Neural crest cell (in vitro differentiated cells): ENCODE results near the gene LSM14A. TPM values are rescaled to one million over a fixed set of nuclear protein-coding genes. Genes with fewer than 3 reads are reported as not detected.

Experiments
- DNase-seq: peaks from one replicate; pipeline ENCODE4 v3.0.0; 2021; ENCODE audit warnings: low read depth, mixed read lengths, low spot score
- H3K27ac Mint-ChIP-seq: one replicate; pipeline ENCODE4 v1.8.0; 2021; ENCODE audit warnings: mild to moderate bottlenecking, mixed read lengths; ENCODE audit not compliant: unreplicated experiment
- H3K27me3 Mint-ChIP-seq: 2 replicates; pipeline ENCODE4 v1.8.0; 2021; ENCODE audit warnings: low read depth, mild to moderate bottlenecking, mixed read lengths
- H3K36me3 Mint-ChIP-seq: 2 replicates; pipeline ENCODE4 v1.8.0; 2021; ENCODE audit warnings: low read depth, mild to moderate bottlenecking, mixed read lengths
- H3K4me1 Mint-ChIP-seq: 2 replicates; pipeline ENCODE4 v1.8.0; 2021; ENCODE audit warnings: mixed read lengths
- H3K4me3 Mint-ChIP-seq: one replicate; pipeline ENCODE4 v1.8.0; 2021; ENCODE audit warnings: mild to moderate bottlenecking, mixed read lengths
- H3K9me3 Mint-ChIP-seq: 2 replicates; pipeline ENCODE4 v1.8.0; 2021; ENCODE audit warnings: mixed read lengths
- total RNA-seq: library from RNA; stranded (reverse); gene quantifications from 2 replicates; pipeline ENCODE4 v1.2.1, GENCODE V29; 2021
- TF ChIP-seq, protein P1 (sequence below): fragments of 200-600 bp; sonication (generic); conservative IDR thresholded peaks from 2 replicates; pipeline ENCODE4 v1.5.0; 2021; ENCODE audit warnings: antibody characterized with exemption, mild to moderate bottlenecking

Gene LSM14A
- total RNA-seq, 1 donor from 2014 or later, result 141 TPM

DNA sequence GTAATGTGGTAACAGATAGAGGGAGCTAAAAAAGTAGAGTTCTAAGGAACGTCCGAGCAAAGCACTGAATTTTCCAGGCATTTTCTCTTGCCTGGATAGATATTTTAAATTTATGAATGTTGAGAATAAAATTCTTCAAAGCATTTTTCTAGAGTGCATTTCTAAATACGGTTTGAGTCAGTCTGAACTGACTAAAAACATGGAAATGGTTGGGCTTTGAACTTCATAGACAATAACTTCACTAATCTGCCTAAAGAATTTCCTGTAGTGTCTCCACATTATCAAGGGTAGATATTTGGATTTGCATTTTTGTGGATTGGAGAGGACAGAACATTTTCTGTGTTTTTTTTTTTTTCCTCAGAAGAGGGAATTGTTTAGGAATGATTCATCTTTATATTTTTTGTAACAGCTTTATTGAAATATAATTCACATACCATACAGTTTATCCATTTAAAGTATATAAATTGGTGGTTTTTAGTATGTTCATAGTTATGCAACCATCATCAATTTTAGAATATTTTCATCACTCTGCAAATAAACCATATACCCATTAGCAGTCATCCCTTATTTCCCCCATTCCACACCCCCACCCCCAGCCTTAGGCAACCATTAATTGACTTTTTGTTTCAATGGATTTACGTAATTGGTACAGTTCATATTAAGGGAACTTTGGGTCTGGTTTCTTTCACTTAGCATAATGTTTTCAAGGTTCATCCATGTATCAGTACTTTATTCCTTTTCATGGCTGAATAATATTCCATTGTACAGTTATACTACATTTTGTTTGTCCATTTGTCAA is 102.7 kb downstream of the LSM14A start:
- Mint-ChIP-seq H3K4me1 (peaks cover 16% of the 10 kb centered on the region), H3K36me3 (no peaks in the 10 kb centered on the region), H3K27ac (no peak overlapping the region), H3K9me3 (peaks cover 3% of the 10 kb centered on the region), H3K27me3 (no peaks in the 10 kb centered on the region), H3K4me3 (no peak overlapping the region)
- DNase-seq, result no peak
- TF ChIP-seq, protein P1, sequence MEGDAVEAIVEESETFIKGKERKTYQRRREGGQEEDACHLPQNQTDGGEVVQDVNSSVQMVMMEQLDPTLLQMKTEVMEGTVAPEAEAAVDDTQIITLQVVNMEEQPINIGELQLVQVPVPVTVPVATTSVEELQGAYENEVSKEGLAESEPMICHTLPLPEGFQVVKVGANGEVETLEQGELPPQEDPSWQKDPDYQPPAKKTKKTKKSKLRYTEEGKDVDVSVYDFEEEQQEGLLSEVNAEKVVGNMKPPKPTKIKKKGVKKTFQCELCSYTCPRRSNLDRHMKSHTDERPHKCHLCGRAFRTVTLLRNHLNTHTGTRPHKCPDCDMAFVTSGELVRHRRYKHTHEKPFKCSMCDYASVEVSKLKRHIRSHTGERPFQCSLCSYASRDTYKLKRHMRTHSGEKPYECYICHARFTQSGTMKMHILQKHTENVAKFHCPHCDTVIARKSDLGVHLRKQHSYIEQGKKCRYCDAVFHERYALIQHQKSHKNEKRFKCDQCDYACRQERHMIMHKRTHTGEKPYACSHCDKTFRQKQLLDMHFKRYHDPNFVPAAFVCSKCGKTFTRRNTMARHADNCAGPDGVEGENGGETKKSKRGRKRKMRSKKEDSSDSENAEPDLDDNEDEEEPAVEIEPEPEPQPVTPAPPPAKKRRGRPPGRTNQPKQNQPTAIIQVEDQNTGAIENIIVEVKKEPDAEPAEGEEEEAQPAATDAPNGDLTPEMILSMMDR, result no peak

DNA sequence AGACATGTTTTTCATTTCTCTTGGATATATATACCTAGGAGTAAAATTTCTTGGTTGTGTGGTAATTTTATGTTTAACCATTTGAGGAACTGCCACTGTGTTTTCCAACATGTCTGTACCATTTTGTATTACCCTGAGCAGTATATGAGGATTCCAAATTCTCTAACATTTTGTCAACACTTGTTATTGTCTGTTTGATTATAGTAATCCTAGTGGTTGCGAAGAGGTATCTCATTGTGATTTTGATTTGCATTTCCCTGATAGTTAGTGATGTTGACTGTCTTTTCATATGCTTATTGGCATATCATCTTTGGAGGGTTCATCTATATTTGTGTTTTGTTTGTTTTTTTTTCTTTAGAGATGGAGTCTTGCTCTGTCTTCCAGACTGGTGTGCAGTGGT is 103.4 kb downstream of the LSM14A start:
- Mint-ChIP-seq H3K4me1 (peaks cover 10% of the 10 kb centered on the region), H3K27me3 (no peaks in the 10 kb centered on the region), H3K27ac (no peak overlapping the region), H3K36me3 (no peaks in the 10 kb centered on the region), H3K4me3 (no peak overlapping the region), H3K9me3 (peaks cover 3% of the 10 kb centered on the region)
- TF ChIP-seq, protein P1, result no peak
- no peak for DNase-seq

DNA sequence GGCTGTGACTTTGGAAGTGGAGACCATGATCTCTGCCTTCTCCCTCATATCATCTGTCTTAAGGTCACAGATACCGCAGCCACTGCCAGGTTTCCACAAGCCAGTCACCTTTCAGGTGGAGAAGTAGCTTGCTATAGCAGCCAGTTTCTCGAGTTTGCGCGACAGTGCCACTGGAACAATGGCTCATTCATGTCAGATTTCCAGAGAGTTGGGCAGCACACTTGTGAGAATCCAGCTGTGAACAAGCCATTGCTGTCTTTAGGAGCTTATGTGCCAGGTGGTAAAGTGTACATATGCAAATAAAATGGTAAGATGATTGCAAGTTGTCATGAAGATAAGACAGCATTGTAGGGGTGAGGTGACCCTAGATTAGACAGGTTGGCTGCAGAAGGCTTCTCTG is 104.3 kb downstream of the LSM14A start:
- Mint-ChIP-seq H3K27ac (no peak overlapping the region), H3K4me3 (no peak overlapping the region), H3K36me3 (no peaks in the 10 kb centered on the region), H3K27me3 (no peaks in the 10 kb centered on the region), H3K4me1 (peaks cover 9% of the 10 kb centered on the region), H3K9me3 (peaks cover 3% of the 10 kb centered on the region)
- TF ChIP-seq, protein P1, result no peak
- no peak for DNase-seq

DNA sequence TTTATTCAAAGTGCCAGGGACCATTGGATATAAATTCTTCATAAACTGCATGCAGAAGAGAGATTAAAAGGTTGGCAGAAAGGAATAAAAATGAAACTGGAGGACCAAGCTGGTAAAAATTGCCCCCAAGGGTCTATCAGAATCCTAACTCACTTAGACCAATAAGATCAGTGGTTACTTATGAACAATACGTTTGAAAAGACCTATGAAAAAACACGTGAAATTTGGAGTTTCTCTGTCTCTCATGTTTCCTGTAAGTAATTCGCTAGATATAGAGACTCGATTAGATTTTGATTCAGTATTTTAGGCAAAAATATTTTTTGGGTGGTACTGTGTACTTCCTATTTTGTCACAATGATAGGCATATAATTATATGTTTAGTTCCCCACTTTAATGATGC is 104.9 kb downstream of the LSM14A start:
- Mint-ChIP-seq H3K36me3 (no peaks in the 10 kb centered on the region), H3K27me3 (no peaks in the 10 kb centered on the region), H3K27ac (no peak overlapping the region), H3K9me3 (peaks cover 3% of the 10 kb centered on the region), H3K4me1 (peaks cover 9% of the 10 kb centered on the region), H3K4me3 (no peak overlapping the region)
- no peak for DNase-seq
- TF ChIP-seq, protein P1, result no peak

DNA sequence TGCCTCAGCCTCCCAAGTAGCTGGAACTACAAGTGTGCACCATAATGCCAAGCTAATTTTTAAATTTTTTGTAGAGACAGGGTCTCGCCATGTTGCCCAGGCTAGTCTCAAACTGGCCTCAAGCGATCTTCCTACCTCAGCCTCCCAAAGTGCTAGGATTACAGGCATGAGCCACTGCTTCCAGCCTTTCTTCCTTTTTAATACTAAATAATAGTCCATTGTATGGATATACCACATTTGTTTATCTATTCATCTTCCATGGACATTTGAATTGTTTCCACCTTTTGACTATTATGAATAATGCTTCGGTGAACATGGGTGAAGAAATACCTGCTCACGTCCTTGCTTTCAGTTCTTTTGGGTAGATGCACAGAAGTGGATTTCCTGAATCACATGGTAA is 106.5 kb downstream of the LSM14A start:
- Mint-ChIP-seq H3K36me3 (no peaks in the 10 kb centered on the region), H3K9me3 (peaks cover 3% of the 10 kb centered on the region), H3K27ac (no peak overlapping the region), H3K27me3 (no peaks in the 10 kb centered on the region), H3K4me1 (peaks cover 19% of the 10 kb centered on the region), H3K4me3 (no peak overlapping the region)
- TF ChIP-seq, protein P1, result no peak
- DNase-seq, result no peak

Other genes starting within 250 kb of the LSM14A start
- 18.1 and 20.0 TPM in 2 replicates for gene GARRE1, start 82.0 kb downstream of the LSM14A start, total RNA-seq
- gene GPI, start 192.7 kb downstream of the LSM14A start, total RNA-seq, result 227 and 245 TPM in 2 replicates
- 12.9 and 15.1 TPM in 2 replicates for gene PDCD2L, start 231.9 kb downstream of the LSM14A start, total RNA-seq